Stimulated activated CD4-positive, alpha-beta T cell treated with anti-CD3 and anti-CD28 coated beads, Interleukin-12 subunit alpha, Interleukin-12 subunit beta, amount 100 ng/mL, for 4 hours (primary cell): ENCODE data around the gene PAQR4.

Experiments used
- DNase-seq: peaks from one replicate; pipeline ENCODE4 v3.0.0-alpha.2; 2020

PAQR4 gene

DNA sequence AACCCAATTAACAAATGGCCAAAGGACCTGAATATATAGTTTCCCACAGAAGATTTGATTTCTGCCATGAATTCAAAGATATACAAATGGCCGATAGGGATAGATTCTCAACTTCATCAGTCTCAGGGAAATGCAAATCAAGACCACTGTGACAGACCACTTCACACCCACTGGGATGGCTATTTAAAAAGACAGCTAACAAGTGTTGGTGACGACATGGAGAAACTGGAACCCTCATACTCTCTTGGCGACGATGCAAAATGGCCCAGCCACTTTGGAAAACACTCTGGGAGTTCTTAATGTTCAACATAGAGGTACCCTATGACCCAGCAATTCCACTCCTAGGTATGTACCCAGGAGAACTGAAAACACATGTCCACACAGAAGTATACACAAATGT lies 22.5 kb upstream of the PAQR4 start:
- DNase-seq, result no peak

DNA sequence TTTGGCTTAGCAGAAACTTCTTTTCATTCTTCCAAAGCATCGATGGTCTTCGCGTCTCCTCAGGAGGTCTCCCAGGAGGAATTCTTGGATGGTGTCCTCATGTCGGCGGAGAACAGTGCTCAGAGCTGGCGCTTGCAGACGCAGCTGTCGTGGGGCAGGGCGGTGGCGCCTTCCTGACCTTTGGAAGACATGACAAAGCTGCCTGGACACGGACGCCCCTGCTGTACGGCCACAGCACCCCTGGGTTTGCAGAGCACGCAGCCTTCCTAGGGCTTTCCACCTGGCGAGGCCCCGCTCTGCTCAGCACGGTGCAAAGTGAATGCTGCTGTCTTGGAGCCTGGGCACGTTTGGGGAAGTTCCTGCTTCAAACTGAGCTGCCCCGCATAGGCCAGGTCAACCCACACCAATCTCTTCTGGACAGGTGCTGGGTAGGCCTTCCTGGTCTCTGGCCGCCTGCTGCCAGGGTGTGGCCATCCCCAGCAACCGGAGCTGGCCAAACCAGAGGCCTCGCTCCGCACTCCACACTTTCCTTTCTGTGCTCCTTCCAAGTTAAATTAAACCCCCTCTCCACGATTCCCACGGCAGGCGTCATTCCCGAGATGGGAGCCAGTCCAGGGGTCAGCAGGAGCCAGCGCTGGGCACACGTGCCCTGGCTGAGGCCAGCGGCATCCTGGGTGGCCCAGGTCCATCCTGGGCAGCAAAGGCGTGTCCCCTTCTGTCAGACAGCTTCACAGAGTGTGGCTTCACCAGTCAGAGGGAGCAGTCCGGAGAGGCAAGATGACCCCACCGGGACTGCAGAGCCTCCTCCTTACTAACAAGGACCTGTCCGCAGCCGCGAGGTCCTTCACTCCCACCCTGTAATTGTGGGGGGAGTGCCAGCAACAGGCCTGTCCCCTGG lies 20.1 kb upstream of the PAQR4 start:
- DNase-seq, result no peak

DNA sequence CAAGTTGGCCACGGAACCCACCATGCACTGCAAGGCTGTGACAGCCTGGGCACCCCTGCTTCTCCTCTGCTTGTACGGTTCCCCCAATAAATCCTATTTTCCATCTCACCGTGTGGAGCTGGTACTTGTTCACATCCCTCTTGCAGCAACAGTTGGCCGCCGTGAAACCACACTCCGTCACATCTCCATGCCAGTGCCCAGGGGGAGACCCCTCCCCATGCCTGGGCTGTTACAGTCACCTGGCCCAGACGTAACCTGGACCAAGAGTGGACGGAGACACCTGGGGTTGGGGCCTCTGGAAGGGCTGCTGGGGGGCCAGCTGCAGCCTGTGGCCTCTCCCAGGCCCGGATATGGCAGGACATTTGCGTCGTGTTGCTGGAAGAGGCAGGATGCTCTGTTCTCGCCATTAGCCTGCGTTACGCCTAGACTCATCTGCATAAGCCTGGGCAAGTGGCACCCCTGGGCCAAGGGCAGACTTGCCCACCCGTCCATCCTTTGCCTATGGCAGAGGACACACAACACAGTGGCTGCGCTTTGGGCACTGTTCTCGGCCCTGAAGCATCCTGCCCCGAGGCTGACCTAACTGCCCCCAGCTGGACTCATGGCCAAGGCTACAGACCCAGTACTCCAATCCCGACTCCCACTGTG lies 19.3 kb upstream of the PAQR4 start:
- no peak for DNase-seq

DNA sequence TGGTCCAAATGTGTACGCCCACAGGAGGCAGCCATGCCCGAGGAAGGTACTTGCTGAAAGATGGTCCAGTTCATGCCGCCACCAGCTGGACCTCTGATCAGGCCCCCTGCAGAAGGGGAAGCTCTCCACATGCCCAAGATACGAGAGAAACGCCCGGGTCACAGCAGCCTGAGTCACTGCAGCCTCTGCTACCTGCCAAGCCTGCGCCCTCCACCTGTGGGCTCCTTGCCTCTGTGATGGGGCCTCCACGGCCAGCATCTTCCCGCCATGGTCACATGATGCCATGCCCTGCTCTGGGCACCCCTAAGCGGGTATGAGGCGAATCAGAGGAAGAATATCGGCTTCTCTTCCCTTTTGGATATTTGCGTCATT lies 18.8 kb upstream of the PAQR4 start:
- no peak for DNase-seq

DNA sequence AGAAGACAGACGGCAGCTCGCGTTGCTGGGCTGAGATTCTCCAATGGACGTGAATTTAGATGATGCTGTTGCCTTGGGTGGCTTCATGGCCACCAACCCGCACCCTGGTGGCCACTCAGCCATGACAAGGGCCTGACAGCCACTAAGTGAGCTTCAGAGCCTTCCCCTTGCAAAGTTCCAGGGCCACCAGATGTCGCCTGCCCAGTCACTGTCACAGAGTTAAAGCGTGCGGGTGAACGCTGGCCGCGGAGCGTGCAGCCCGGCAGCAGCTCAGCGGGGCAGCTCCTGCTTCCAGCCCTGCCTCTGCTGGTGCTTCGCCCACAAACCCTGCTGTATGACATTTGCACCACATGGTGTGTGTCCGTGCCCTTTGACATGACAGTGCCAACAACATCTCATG lies 18.4 kb upstream of the PAQR4 start:
- DNase-seq, result no peak

DNA sequence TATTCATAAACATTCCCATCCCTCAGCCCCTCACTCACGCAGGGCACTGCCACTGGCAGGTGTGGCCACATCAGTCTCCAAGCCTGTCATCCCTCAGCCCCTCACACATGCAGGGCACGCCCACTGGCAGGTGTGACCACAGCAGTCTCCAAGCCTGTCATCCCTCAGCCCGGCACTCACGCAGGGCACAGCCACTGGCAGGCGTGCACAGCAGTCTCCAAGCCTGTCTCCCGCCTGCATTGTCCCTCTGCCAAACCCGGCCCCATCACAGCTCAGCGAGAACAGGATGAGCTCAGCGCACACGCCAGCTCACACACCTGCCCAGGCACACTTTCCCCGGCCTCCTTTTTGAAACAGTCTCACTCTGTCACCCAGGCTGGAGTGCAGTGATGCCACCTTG lies 16.5 kb upstream of the PAQR4 start:
- DNase-seq, result no peak

DNA sequence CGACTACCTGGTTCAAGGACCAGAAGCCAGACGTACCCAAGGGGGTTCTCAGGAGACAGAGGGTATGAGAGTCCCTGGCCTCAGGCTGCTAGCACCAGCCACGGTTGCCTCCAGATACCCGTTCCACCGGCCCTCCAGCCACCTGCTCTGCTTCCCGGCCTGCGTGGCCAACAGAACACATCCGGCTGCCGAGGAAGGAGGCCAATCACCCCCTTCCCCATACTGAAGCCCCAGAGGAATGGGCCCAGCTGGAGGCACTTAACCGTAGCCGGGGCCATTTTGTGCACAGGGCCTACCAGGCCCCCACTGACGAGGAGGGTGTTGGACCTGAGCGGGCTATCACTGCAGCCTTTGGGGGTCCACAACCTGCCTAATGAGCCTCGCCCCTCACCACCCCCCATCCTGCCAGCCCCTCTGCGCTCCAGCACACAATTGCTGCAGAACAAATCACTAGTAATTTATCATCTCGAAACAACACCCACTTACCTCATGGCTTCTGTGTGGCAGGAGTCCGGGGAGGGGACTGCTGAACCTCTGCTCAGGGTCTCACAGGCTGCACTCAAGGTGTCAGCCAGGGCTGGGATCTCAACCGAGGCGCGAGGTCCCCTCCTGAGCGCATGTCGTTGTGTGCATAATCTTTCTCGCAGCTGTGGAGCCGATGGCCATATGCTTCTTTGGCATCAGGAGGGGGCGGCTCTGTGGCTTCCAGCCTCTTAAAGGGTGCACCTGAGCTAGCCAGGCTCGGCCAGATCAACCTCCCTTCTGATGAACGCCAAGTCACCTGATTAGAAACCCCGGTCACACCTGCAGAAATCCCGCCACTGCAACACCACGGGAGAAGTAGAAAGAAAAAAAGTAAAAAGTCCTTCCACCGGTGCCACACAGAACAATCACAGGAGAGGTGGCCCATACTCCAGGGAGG lies 15.2 kb upstream of the PAQR4 start:
- DNase-seq, result no peak

DNA sequence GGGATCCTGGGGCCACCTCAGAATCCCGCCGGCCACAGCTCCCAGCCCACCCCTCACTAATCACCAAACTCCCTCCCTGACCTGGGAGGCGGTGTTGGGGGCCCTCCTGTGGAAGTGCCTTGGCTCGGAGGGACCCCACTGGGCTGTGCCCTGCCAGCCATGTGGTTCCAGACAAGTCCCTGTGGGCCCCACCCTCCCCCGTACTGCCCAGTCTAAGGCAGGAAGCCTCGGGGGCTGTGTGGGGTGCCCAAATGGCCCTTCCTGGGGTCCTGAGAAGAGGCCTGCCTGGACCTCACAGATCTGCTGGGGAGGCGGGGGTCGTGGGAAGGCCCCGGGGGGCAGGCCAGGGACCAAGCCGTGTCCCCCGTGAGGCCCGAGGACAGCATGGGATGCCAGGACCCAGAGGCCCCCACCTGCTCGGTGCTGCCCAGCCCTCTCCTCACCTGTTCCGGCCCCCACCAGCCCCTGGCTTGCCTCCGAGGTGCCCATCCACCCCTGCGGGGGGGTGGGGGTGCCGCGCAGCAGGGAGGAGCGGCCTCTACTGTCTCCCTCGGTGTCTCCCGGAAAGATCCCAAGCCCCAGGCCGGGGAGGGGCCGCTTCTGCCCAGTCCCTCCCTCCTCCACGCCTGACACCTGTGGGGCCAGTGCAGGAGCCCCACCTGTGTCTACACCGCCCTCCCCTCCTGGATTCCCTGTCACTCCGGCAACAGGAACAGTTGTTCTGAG lies 14.3 kb upstream of the PAQR4 start:
- DNase-seq, result no peak

DNA sequence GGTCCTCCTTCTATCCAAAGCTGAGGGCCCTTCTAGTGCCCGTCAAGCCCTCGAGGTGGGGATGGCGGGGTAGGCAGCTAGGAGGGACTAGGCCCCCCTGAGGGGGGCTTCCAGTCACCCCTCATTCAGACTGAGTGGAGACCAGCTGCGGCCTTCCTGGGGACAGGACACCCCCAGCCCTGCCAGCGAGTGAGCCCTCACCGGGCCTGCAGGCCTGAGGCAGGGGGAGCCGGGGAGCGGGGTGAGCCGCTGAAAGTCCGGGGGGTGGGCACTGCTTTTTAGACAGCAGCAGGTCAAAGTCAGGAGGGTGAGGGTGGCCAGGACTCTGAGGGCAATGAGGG lies 13.7 kb upstream of the PAQR4 start:
- no peak for DNase-seq

DNA sequence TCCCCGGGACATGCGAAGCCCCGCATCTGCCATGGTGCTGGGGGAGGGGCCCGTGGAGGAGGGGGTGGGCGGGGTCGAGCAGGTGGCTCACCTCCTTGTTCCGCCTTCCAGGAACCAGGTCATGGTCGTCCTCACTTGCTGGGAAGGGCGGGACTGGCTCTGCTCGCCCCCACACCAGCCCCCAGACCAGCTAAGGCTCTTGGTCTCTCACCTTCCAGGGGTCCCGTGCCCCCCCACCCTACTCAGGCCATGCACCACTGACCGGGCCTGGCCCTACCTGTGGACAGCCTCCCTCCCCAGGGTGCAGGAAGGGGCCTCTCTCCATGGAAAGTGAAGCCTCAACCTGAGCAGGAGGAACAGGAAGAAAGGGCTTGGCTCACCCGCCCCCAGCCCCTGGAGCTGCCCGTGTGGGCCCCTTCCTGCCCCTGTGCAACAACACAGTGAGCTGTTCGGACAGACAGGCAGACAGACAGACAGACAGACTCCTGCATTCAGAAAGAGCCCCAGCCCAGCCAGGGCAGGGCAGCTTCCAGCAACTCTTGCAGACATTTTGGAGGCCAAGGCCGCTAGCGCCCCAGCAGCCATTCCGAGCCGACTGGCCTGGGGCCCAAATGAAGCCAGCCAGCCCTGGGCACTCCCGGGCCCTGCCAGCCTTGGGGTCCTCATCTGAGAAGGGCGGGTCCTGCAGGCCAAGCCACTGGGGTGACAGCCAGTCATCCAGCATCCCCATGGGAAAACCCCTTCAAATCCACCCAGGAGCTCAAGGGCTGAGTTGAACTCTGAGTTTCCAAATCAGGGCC lies 13.2 kb upstream of the PAQR4 start:
- no peak for DNase-seq

DNA sequence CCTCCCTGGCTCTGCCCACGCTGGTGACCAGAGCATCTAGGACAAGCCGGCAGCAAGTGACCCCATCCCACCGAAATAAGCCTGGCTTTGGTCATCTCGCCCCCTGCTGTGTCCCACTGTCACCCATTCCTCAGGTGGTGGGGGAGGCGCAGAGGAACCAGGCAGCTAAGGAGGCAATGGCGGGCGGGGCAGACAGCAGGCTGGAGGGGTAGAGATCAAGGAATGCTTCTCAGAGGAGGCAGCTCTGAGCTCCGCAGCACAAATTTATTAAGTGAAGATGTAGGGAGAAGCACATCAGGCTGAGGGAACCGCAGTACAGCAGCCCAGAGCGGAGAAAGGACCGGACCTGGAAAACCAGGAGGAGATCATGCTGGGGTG lies 12.6 kb upstream of the PAQR4 start:
- no peak for DNase-seq

DNA sequence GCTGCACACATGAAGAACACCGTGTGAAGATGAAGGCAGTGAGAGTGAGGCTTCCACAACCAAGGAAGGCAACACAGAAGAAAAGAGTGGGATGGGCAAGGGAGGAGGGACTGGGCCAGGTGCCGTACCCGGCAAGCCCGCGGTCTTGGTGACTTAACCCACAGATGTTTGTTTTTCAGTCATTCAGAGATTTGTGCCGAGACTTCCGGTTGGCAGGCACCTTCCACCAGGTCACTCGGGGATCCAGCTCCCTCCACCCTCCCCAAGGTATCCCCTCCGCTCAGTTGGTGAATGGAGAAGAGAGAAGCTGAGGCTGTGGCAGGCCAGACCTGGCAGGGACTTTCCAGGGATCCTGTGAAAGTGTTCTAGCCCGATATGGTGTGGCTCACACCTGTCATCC lies 9.9 kb upstream of the PAQR4 start:
- DNase-seq, result no peak

DNA sequence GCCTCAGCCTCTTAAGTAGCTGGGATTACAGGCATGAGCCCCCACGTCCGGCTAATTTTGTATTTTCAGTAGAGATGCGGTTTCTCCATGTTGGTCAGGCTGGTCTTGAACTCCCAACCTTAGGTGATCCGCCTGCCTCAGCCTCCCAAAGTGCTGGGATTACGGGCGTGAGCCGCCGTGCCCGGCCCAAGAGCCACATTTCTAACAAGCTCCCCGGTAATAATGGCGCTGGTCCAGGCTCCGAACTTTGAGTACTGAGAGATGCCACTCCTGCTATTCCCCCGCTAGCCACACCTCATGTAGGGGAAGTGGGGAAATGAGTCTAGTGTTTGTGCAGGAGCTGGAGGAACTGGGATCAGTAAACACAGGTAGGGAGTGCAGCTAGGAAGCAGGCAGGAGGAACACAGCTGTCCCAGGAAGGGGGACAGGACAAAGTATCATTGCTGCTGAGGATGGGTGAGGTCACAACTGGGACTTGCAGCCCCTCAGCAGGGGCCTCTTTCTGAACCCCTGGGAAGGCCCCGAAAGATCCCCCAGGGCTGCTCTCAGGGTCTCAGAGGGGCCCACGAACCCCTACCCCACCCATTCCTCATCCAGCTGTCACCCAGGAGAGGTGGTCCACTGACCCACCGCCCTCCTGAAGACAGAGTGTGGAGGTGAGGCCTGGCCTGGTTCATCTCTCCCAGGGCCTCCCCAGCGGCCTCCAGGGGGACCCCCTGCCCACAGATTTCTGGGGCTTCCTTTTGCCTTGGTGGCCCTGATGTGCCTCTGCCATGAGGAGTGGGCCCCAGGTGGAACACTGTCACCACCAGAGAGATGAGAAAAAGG lies 8.8 kb upstream of the PAQR4 start:
- DNase-seq, result no peak

DNA sequence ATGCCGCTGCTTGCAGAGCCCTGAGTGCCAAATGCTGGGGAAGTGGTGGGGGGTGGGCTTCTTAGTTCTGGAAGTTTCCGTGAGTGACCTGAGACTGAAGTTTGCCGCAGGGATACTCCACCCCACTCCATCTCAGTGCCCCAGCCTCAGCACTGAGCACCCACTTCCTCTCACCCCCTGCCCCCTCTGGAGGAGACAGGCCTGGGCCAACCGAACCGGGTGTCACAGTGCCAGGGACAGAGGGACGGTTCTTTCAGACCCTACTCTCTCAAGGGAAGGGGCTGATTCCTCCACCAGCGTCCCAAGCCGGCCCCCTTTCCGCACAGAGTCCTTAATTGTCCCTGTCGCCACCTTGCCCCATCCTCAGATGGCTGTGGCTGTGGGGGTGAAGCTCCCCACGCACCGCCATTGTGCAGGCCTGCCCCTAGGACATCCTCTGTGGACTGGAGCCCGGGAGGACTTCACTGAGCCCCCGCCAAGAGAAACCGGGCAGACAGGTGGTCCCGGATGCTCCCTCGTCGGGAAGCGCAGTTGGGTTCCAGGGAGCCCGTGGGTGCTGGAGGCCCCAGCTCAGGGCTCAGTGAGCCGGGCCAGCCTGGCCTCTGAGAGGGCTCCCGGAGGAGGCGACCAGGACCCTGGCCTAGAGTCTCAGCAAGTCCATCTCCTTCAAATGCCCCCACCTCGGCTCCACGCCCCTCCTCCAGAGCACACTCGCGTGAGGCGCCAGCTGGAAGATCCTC lies 6.6 kb upstream of the PAQR4 start:
- DNase-seq, result no peak

DNA sequence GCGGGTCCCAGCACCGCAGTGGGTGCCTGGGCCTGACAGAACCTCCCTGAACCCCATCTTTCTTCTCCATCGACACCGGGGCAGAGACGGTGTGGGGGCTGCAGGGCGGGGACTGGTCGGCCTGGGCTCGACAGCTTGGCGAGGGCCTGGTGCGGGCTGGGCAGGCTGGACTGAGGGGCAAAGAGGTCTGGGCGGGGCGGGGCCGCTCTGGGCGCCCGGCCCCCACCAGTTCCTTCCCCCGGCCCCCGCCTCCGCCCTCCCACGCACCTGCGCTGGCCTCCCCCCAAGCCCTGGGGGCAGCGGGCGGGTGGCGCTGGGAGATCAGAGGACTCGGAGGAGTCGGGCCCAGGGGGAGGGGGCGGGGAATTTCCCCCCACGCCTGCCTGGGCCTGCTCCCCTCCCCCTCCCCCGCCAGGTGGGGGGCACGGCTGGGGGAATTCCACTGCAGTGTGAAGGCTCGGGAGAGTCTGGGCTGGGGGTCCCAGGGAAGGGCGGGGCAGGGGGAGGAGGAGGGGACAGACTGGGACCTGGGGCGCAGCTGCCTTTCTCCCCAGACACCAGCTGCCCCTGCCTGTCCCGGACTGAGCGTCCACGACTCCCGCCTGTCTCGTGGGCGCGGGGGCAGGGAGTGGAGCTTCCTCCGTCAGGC lies 6.0 kb upstream of the PAQR4 start:
- DNase-seq, result peak; percentile 31

DNA sequence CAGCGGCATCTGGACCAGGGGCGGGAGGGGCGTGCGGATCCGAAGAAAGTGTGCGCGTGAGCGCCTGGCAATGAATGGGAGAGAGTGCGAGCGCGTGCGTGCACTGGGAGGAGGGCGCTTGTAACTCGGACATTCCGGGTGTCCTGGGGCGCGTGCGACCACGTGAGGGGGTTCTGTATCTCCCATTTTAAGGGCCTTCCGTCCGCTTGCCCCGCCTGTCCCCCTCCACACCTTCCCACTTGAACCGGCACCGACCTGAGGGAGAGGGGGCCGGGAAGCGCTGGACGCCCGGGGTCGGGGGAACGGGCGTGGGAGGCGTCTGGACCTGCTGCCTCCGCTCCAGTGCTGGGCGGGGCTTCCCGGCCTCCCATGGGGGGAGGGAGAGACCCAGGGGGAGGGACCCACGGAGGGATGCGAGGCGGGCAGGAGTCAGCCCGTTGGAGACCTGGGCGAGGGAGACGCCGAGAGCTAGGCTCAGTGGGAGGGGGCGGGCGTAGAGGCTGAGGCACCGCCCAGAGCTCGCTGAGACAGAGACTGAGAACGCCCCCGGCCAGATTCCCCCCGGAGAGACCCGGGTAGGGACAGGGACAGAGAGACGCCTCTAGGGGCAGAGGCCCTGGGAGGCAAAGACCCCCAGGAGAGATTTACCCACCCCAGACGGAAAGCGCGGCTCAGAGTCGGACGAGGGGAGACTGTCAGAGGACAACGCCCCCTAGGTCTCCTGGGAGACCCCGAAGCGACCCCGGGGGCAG lies 5.2 kb upstream of the PAQR4 start, which contains the start of gene KREMEN2:
Gene KREMEN2 (plus strand): TSS at position 553 of the 752 bp plus-strand sequence. CDS start 246 bp downstream, outside the sequence.
- DNase-seq, result peak; percentile 40

DNA sequence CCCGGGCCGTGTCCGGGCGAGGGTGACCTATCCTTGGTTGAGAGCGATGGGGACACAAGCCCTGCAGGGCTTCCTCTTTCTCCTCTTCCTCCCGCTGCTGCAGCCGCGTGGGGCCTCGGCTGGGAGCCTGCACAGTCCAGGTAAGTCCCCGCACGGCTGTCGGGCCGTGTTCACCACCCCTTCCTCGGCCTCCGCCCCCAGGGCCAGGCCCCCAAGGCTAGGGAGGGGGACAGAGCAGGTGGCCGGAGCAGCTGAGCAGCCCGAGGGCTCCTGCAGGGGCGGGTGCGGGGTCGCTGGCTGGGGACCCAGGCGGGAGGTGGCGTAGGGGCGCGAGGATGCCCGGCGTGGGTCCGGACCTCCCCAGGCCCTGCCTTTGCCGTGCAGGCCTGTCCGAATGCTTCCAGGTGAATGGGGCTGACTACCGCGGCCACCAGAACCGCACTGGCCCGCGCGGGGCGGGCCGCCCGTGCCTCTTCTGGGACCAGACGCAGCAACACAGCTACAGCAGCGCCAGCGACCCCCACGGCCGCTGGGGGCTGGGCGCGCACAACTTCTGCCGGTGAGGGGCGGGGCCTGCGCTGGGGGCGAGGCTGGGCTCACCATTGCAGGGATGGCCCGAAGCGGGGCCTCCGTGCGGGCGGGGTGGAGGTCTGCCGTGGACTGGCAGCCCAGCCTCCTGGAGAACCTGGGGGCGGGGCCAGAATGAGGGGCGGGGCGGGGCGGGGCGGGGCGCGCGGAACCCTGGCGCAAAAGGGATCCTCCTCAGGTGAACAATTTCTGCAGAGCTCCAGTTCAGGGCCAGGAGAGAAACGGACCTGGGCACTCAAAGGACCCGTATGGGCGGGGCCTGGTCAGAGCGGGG lies 4.4 kb upstream of the PAQR4 start:
- DNase-seq, result peak; percentile 54
